Activated CD8-positive, alpha-beta memory T cell treated with anti-CD3 and anti-CD28 coated beads, Interleukin-2, amount 50 U/mL, for 1 hour (primary cell): ENCODE data around the gene LRMDA.

Experiments
- DNase-seq: peaks from one replicate; pipeline ENCODE4 v3.0.0-alpha.2; 2020; ENCODE audit errors: extremely low read depth

The LRMDA gene

GRCh38 chr10:76206797-76207352, 775.5 kb downstream of the LRMDA start:
- DNase-seq = no peak

GRCh38 chr10:76209135-76209534, 777.7 kb downstream of the LRMDA start:
- no peak for DNase-seq

- no peak for DNase-seq
These were observed 778.8 kb downstream of the LRMDA start for GRCh38 chr10:76210211-76210610.

- no peak for DNase-seq
These were observed 780.3 kb downstream of the LRMDA start for GRCh38 chr10:76211691-76212090.

GRCh38 chr10:76213876-76214275, 782.5 kb downstream of the LRMDA start:
- no peak for DNase-seq

- no peak for DNase-seq
These were observed 786.6 kb downstream of the LRMDA start for GRCh38 chr10:76218035-76218434.

- DNase-seq = no peak
These were observed 797.9 kb downstream of the LRMDA start for GRCh38 chr10:76229341-76229740.

GRCh38 chr10:76230921-76231285, 799.5 kb downstream of the LRMDA start:
- no peak for DNase-seq

GRCh38 chr10:76231286-76231934, 800.0 kb downstream of the LRMDA start:
- no peak for DNase-seq

GRCh38 chr10:76234499-76235226, 803.2 kb downstream of the LRMDA start:
- DNase-seq = no peak

GRCh38 chr10:76236356-76236755, 804.9 kb downstream of the LRMDA start:
- DNase-seq = no peak

GRCh38 chr10:76242956-76243355, 811.5 kb downstream of the LRMDA start:
- no peak for DNase-seq

GRCh38 chr10:76244061-76244686, 812.8 kb downstream of the LRMDA start:
- no peak for DNase-seq

GRCh38 chr10:76245951-76246495, 814.6 kb downstream of the LRMDA start:
- DNase-seq = no peak

- no peak for DNase-seq
These were observed 817.3 kb downstream of the LRMDA start for GRCh38 chr10:76248649-76249200.

GRCh38 chr10:76251841-76252671, 820.6 kb downstream of the LRMDA start:
- no peak for DNase-seq

- no peak for DNase-seq
These were observed 821.3 kb downstream of the LRMDA start for GRCh38 chr10:76252733-76253132.

GRCh38 chr10:76255241-76255640, 823.8 kb downstream of the LRMDA start:
- DNase-seq = no peak

GRCh38 chr10:76257816-76258215, 826.4 kb downstream of the LRMDA start:
- no peak for DNase-seq

- DNase-seq = no peak
These were observed 834.2 kb downstream of the LRMDA start for GRCh38 chr10:76265441-76266113.

GRCh38 chr10:76268530-76268929, 837.1 kb downstream of the LRMDA start:
- DNase-seq = no peak
